Measurements from ENCODE around the gene MOB3A.

MOB3A gene

DNA sequence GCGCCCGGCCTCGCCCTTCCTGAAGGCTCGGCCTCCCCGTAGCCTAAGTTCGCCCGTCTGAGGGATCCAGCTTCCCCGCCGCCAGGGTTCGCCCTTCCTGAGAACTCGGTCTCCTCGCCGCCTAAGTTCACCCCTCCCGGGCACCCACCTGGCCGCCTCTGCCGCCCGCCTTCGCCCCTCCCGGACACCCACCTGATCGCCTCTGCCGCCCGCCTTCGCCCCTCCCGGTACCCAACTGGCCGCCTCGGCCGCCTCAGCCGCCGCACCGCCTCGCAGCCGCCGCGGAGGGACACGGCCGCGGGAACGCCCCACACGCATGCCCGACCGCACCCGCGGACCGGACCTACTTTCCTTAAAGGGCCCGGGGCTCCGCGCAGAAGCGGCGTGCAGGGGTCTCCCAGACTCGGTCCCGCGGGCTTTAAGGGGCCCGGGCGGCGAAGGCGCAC is at the start of gene MOB3A:
MOB3A (minus strand) TSS at position 293 of the 446 bp plus-strand sequence. CDS start 17,766 bp downstream, outside the sequence.
- Histone ChIP-seq H3K27me3 (ENCODE audit: low read depth, low read length) (no peaks in the 10 kb centered on the region), H3K36me3 (ENCODE audit: control insufficient read depth in 1 of 2, insufficient read depth in 2 of 2, low read length in 2 of 2) (peaks cover 4 to 16% of the 10 kb centered on the region in 2 donors), H3K4me3 (ENCODE audit: low read depth in 1 of 2, low read length in 2 of 2) (peak within 1 kb of the TSS; percentile 63 to 80), H3K4me1 (ENCODE audit: control insufficient read depth in 1 of 2, insufficient read depth in 2 of 2, low read length in 2 of 2) (peaks cover under 1 to 42% of the 10 kb centered on the region in 2 donors), H3K27ac (ENCODE audit: low read length) (peak within 1 kb of the TSS; percentile 65), H3K9me3 (ENCODE audit: control insufficient read depth in 1 of 2, low read length in 2 of 2) (no peaks in the 10 kb centered on the region)

DNA sequence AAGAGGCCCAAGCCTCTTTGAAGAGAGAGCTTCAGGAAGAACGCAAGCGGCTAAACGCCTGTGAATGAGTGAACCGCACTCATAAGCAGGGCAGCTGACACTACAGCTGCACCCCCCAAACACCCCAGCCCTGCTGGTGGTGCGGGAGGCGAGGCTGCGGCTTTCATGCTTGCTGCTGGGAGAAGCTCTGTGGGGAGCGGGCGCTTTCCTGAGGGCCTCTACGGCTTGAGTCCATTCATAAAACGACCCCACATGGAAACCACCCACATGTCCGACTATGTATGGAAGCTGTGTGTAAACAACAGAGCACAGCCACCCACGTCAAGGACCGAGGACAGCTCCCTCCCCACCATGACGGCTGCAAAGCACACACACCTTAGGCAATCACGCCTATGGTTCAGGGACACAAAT is 49.7 kb upstream of the MOB3A start:
- Histone ChIP-seq H3K4me3 (ENCODE audit: low read depth in 1 of 2, low read length in 2 of 2) (no peak overlapping the region), H3K27me3 (ENCODE audit: low read depth, low read length) (no peaks in the 10 kb centered on the region), H3K4me1 (ENCODE audit: control insufficient read depth in 1 of 2, insufficient read depth in 2 of 2, low read length in 2 of 2) (peaks cover 9 to 23% of the 10 kb centered on the region in 2 donors)

DNA sequence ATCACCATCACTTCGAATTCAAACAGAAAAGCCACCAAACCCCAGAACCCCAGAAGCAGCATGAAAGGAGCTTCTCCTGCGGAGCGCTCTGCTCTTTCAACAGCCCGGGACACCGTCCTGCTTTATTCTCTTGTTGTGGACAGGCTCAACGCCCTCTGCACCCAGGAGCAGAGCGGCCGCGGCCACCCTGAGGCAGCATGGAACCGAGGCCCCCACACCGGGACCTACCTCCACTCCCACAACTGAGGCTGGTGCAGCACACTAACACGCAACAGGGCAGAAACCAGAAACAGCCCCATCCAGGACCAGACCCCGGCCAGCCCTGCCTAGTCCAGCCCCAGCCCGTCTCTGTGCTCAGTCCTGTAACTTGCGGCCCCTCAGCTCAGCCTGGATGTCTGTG is 48.1 kb upstream of the MOB3A start:
- H3K36me3 ChIP-seq (ENCODE audit: control insufficient read depth in 1 of 2, insufficient read depth in 2 of 2, low read length in 2 of 2), result no peaks in the 10 kb centered on the region
- H3K27me3 ChIP-seq (ENCODE audit: low read depth, low read length), result no peaks in the 10 kb centered on the region
- H3K4me3 ChIP-seq (ENCODE audit: low read depth in 1 of 2, low read length in 2 of 2), result no peak overlapping the region
- H3K9me3 ChIP-seq (ENCODE audit: control insufficient read depth in 1 of 2, low read length in 2 of 2), result no peaks in the 10 kb centered on the region
- H3K4me1 ChIP-seq (ENCODE audit: control insufficient read depth in 1 of 2, insufficient read depth in 2 of 2, low read length in 2 of 2), result peaks cover 0 to 7% of the 10 kb centered on the region in 2 donors
- no peak overlapping the region for H3K27ac ChIP-seq (ENCODE audit: low read length)

More for the DNA sequence above, 49.7 kb upstream of the MOB3A start:
- no peaks in the 10 kb centered on the region for H3K36me3 ChIP-seq (ENCODE audit: control insufficient read depth in 1 of 2, insufficient read depth in 2 of 2, low read length in 2 of 2)
- no peak overlapping the region for H3K27ac ChIP-seq (ENCODE audit: low read length)
- no peaks in the 10 kb centered on the region for H3K9me3 ChIP-seq (ENCODE audit: control insufficient read depth in 1 of 2, low read length in 2 of 2)

DNA sequence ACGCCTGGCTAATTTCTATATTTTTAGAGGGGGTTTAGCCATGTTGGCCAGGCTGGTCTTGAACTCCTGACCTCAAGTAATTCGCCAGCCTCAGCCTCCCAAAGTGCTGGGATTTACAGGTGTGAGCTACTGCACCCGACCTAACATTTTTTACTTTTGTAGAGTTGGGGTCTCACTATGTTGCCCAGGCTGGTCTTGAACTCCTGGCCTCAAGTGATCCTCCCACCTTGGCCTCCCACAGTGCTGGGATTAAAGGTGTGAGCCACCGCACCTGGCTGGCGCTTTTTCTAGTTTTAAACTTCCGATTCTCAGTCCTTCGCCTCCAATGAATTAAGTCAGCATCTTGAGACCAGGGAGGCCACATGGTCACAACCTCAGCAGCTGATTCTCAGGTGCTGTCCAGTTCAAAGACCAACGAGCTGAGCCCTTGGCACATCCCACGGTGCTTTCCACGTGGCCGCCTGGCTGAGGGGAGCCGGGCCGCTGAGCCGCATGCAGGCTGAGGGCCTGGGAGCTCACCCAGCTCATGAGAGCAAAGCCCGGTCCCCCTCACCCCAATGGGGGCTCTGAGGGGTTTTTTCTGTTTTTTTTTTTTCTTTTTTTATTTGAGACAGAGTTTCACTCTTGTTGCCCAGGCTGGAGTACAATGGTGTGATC is 46.2 kb upstream of the MOB3A start:
- H3K9me3 ChIP-seq (ENCODE audit: control insufficient read depth in 1 of 2, low read length in 2 of 2), result no peaks in the 10 kb centered on the region
- no peaks in the 10 kb centered on the region for H3K4me1 ChIP-seq (ENCODE audit: control insufficient read depth in 1 of 2, insufficient read depth in 2 of 2, low read length in 2 of 2)
- no peaks in the 10 kb centered on the region for H3K27me3 ChIP-seq (ENCODE audit: low read depth, low read length)
- H3K36me3 ChIP-seq (ENCODE audit: control insufficient read depth in 1 of 2, insufficient read depth in 2 of 2, low read length in 2 of 2), result peaks cover 6 to 12% of the 10 kb centered on the region in 2 donors
- no peak overlapping the region for H3K4me3 ChIP-seq (ENCODE audit: low read depth in 1 of 2, low read length in 2 of 2)
- no peak overlapping the region for H3K27ac ChIP-seq (ENCODE audit: low read length)

DNA sequence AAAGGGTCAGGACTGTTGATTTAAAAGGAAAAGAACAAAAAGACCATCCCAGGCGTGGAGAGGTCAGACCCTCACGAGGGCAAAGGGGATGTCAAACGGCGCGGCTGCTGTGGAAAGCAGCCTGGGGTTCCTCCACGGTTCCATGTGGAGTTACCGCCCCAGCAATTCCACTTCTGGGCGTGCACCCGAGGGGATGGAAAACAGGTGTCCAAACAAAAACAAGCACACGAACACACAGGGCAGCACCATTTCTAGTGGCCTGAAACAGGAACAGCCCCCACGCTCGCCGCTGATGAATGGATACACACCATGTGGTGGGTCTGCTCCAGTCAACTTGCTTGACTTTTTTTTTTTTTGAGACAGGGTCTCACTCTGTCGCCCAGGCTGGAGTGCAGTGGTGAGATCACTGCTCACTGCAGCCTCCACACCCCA is 44.0 kb upstream of the MOB3A start:
- no peak overlapping the region for H3K4me3 ChIP-seq (ENCODE audit: low read depth in 1 of 2, low read length in 2 of 2)
- no peak overlapping the region for H3K27ac ChIP-seq (ENCODE audit: low read length)
- no peaks in the 10 kb centered on the region for H3K9me3 ChIP-seq (ENCODE audit: control insufficient read depth in 1 of 2, low read length in 2 of 2)
- peaks cover 12 to 27% of the 10 kb centered on the region in 2 donors for H3K36me3 ChIP-seq (ENCODE audit: control insufficient read depth in 1 of 2, insufficient read depth in 2 of 2, low read length in 2 of 2)
- H3K27me3 ChIP-seq (ENCODE audit: low read depth, low read length), result no peaks in the 10 kb centered on the region
- no peaks in the 10 kb centered on the region for H3K4me1 ChIP-seq (ENCODE audit: control insufficient read depth in 1 of 2, insufficient read depth in 2 of 2, low read length in 2 of 2)

DNA sequence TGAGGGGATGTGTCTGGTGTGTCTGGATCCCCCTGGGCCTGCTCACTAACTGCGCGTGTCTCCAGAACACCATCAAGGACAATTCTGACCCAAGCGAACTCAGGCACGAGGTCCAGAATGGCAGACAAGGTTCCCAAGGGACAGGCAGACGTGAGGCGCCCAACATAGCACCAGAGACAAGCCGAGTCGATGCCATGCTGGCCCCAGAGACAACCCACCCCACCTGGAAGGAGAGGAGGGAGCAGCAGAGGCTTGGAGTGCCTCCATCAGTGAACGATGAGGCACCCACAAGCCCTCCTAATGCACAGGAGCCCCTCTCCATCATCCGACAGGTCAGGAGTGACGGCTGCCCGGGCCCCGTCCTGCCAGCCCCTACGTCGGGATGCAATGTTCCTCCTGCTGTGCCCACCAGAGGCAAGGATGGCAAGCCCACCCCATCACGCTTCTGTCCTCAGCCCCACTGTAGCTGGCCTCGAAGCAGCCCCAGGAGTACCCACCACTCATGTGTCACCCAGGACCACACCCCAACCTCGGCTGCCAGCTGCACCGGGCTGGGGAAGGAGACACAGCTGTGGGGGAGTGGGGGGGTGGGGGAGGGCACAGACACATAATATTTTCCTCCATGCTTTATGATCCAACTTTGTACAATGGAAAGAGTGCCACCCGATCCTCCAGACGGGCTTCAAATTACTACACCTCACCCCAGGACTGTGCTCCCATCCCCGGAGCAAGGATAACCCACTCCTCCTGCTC is 43.4 kb upstream of the MOB3A start:
- H3K4me3 ChIP-seq (ENCODE audit: low read depth in 1 of 2, low read length in 2 of 2), result no peak overlapping the region
- H3K36me3 ChIP-seq (ENCODE audit: control insufficient read depth in 1 of 2, insufficient read depth in 2 of 2, low read length in 2 of 2), result peaks cover 12 to 27% of the 10 kb centered on the region in 2 donors
- H3K27ac ChIP-seq (ENCODE audit: low read length), result no peak overlapping the region
- no peaks in the 10 kb centered on the region for H3K27me3 ChIP-seq (ENCODE audit: low read depth, low read length)
- H3K9me3 ChIP-seq (ENCODE audit: control insufficient read depth in 1 of 2, low read length in 2 of 2), result no peaks in the 10 kb centered on the region
- no peaks in the 10 kb centered on the region for H3K4me1 ChIP-seq (ENCODE audit: control insufficient read depth in 1 of 2, insufficient read depth in 2 of 2, low read length in 2 of 2)

DNA sequence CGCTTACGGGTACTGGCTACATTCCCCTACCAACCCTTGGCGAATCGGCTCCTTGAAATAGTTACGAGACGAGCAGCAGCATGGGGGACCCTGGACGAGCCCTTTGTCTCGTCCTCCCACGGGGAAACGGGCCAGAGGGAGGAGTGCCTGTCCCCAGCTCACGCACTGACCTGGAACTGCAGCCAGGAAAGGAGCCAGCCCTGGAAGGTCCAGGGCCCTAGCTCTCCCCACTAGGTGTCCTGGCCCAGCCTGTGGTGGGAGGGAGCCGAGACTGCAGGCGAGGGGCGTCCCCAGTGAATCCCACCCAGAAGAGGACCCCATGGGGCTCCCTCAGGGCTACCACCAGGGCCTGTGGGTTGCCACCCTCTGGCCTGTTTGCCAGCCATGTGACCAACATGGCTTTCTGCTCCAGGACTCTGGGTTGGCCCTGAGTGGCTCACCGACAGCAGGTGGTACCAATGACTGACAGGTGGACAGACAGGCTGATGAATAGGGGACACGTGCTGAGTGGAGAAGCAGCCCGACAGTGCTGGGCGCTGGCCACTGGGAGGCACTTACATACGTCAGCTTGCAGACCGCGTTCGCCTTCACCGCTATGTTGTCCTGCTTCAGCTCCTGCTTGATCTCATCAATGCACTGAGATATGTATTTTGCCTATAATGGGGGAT is 42.1 kb upstream of the MOB3A start:
- H3K27me3 ChIP-seq (ENCODE audit: low read depth, low read length), result no peaks in the 10 kb centered on the region
- no peaks in the 10 kb centered on the region for H3K9me3 ChIP-seq (ENCODE audit: control insufficient read depth in 1 of 2, low read length in 2 of 2)
- H3K36me3 ChIP-seq (ENCODE audit: control insufficient read depth in 1 of 2, insufficient read depth in 2 of 2, low read length in 2 of 2), result peaks cover 12 to 27% of the 10 kb centered on the region in 2 donors
- no peak overlapping the region for H3K4me3 ChIP-seq (ENCODE audit: low read depth in 1 of 2, low read length in 2 of 2)
- no peaks in the 10 kb centered on the region for H3K4me1 ChIP-seq (ENCODE audit: control insufficient read depth in 1 of 2, insufficient read depth in 2 of 2, low read length in 2 of 2)
- no peak overlapping the region for H3K27ac ChIP-seq (ENCODE audit: low read length)

DNA sequence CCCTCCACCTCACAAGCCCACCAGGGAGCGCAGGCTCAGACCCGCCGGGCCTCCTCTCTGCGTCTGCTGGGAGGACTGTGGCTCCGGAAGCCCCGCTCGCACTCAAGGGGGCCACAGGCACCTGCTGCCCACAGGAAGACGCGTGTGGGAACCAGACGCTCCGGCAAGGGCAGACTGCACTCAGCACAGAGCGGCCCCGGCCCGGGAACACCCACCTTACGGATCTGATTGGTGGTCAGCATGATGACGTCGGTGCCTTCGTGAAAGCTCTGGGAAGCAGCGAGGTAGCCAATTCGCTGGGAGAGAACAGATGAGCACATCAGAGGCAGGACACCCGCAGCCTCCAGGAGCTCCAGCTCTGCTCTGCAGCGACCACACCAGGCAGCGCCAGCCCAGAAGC is 40.7 kb upstream of the MOB3A start:
- Histone ChIP-seq H3K4me1 (ENCODE audit: control insufficient read depth in 1 of 2, insufficient read depth in 2 of 2, low read length in 2 of 2) (no peaks in the 10 kb centered on the region), H3K27me3 (ENCODE audit: low read depth, low read length) (no peaks in the 10 kb centered on the region), H3K36me3 (ENCODE audit: control insufficient read depth in 1 of 2, insufficient read depth in 2 of 2, low read length in 2 of 2) (peaks cover 24 to 40% of the 10 kb centered on the region in 2 donors), H3K9me3 (ENCODE audit: control insufficient read depth in 1 of 2, low read length in 2 of 2) (no peaks in the 10 kb centered on the region), H3K27ac (ENCODE audit: low read length) (no peak overlapping the region), H3K4me3 (ENCODE audit: low read depth in 1 of 2, low read length in 2 of 2) (no peak overlapping the region)

DNA sequence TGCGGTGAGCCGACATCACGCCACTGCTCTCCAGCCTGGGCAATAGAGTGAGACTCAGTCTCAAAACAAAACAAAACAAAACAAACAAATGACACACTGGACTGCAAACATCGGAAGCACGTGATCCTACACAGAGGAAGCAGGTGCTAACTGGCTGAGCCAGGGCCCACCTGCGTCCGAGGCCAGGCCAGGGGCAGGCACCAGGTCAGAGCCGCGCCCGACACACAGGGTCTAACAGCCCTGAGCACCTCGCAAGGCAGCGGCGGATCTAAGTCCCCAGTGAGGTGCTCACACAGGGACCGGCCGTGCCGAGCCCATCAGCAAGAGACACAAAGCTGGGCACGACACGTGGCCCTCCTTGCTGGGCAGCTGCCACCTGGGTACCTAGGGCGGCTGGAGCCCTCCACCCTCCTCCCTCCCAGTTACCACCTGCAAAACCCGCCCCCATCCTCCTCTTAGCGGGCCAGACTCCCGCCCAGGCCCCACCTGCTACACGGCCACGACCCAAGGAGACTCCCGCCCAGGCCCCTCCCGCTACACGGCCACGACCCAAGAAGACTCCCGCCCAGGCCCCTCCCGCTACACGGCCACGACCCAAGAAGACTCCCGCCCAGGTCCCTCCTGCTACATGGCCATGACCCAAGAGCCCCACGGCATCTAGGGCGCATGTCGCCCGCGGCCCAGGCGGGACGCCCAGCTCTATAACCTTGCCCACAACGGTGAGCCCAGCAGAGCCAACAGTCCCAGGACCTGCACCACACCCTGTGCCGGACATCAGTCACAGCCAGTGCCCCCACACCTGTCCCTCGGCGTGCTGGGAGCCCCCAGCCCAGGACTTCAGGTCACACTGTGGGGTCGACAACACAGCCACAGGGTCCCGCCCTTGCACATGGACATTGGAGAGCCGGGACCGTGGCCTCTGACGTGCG is 39.6 kb upstream of the MOB3A start:
- H3K36me3 ChIP-seq (ENCODE audit: control insufficient read depth in 1 of 2, insufficient read depth in 2 of 2, low read length in 2 of 2), result peaks cover 30 to 47% of the 10 kb centered on the region in 2 donors
- no peaks in the 10 kb centered on the region for H3K4me1 ChIP-seq (ENCODE audit: control insufficient read depth in 1 of 2, insufficient read depth in 2 of 2, low read length in 2 of 2)
- H3K27me3 ChIP-seq (ENCODE audit: low read depth, low read length), result no peaks in the 10 kb centered on the region
- no peak overlapping the region for H3K27ac ChIP-seq (ENCODE audit: low read length)
- H3K4me3 ChIP-seq (ENCODE audit: low read depth in 1 of 2, low read length in 2 of 2), result no peak overlapping the region
- no peaks in the 10 kb centered on the region for H3K9me3 ChIP-seq (ENCODE audit: control insufficient read depth in 1 of 2, low read length in 2 of 2)

DNA sequence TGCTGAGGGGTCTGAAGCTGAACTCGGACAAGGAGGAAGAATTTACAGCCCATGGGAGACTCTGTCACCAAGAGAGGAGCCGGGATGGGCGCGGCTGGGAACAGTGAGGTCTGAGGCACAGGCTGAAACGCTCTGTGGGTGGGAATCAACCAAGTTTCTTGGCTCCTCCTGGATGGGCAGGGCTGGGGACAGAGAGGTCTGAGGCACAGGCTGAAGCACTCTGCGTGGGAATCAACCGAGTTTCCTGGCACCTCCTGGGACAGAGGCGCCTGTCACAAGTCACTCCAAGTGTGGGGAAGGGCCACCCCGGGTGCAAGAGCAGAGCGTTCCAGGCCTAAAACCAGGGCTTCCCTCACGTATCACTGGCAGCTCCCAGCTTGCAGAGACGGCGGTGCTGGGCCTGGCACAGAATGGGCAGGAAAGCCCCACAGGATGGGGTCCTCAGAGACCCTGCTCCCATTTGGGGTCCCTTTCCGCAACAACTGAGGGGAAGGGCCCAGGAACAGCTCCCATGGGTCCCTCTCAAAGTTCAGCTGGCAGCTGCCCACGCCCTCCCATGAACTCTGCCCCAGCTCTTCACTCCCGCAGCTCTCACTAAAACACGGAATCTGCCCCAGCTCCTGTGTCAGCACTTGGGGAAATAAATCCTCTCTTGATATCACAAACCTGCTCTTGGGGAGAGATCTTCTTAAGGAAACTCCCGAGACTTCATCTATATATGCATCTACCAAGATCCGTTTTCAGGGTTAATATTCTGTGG is 36.8 kb upstream of the MOB3A start:
- Histone ChIP-seq H3K4me3 (ENCODE audit: low read depth in 1 of 2, low read length in 2 of 2) (no peak overlapping the region), H3K4me1 (ENCODE audit: control insufficient read depth in 1 of 2, insufficient read depth in 2 of 2, low read length in 2 of 2) (no peaks in the 10 kb centered on the region), H3K27ac (ENCODE audit: low read length) (no peak overlapping the region), H3K9me3 (ENCODE audit: control insufficient read depth in 1 of 2, low read length in 2 of 2) (no peaks in the 10 kb centered on the region), H3K27me3 (ENCODE audit: low read depth, low read length) (no peaks in the 10 kb centered on the region), H3K36me3 (ENCODE audit: control insufficient read depth in 1 of 2, insufficient read depth in 2 of 2, low read length in 2 of 2) (peaks cover 30 to 62% of the 10 kb centered on the region in 2 donors)
